H9 (cell line): ENCODE measurements around the gene CASP10. TPM values are rescaled to one million over a fixed set of nuclear protein-coding genes. Genes with fewer than 3 reads are reported as not detected.

ENCODE experiments used
- DNase-seq: peaks from one replicate; pipeline ENCODE4 v3.0.0-alpha.2; 2017
- H2AFZ ChIP-seq: one replicate; pipeline ENCODE4 v1.6.1; 2013; ENCODE audit warnings: mild to moderate bottlenecking, low read length, control low read depth, moderate library complexity
- H2AK5ac ChIP-seq: 2 replicates; pipeline ENCODE4 v1.6.1; 2013; ENCODE audit warnings: low read length, control low read depth, mixed read lengths; ENCODE audit not compliant: insufficient read length
- H2BK120ac ChIP-seq: one replicate; pipeline ENCODE4 v1.6.1; 2013; ENCODE audit warnings: low read depth, mild to moderate bottlenecking, low read length, control low read depth, inconsistent platforms; ENCODE audit not compliant: poor library complexity, severe bottlenecking
- H2BK12ac ChIP-seq: 2 replicates; pipeline ENCODE4 v1.6.1; 2013; ENCODE audit warnings: low read length, control low read depth, mixed read lengths, low read depth; ENCODE audit not compliant: insufficient read length
- H2BK15ac ChIP-seq: 2 replicates; pipeline ENCODE4 v1.6.1; 2013; ENCODE audit warnings: low read depth, low read length, control low read depth
- H2BK20ac ChIP-seq: one replicate; pipeline ENCODE4 v1.6.1; 2013; ENCODE audit warnings: low read depth, mild to moderate bottlenecking, low read length, control low read depth, inconsistent platforms; ENCODE audit not compliant: poor library complexity, severe bottlenecking
- H2BK5ac ChIP-seq: 2 replicates; pipeline ENCODE4 v1.6.1; 2013; ENCODE audit warnings: low read length, control low read depth, mixed read lengths; ENCODE audit not compliant: insufficient read length
- H3K14ac ChIP-seq: 2 replicates; pipeline ENCODE4 v1.6.1; 2013; ENCODE audit warnings: low read length, control low read depth; ENCODE audit not compliant: insufficient read depth
- H3K18ac ChIP-seq: 2 replicates; pipeline ENCODE4 v1.6.1; 2013; ENCODE audit warnings: low read depth, mild to moderate bottlenecking, mixed read lengths, low read length, control low read depth; ENCODE audit not compliant: insufficient read length
- H3K23ac ChIP-seq: 2 replicates; pipeline ENCODE4 v1.6.1; 2013; ENCODE audit warnings: low read length, control low read depth, mixed read lengths, low read depth; ENCODE audit not compliant: insufficient read length
- H3K23me2 ChIP-seq: 2 replicates; pipeline ENCODE4 v1.6.1; 2013; ENCODE audit warnings: low read depth, mild to moderate bottlenecking, mixed read lengths, low read length, control low read depth; ENCODE audit not compliant: insufficient read length, poor library complexity, severe bottlenecking
- H3K27ac ChIP-seq: 2 replicates; pipeline ENCODE4 v1.5.1; 2013; ENCODE audit warnings: low read length, control low read depth, mixed read lengths, low read depth; ENCODE audit not compliant: insufficient read length
- H3K27me3 ChIP-seq: 2 replicates; pipeline ENCODE4 v1.6.1; 2013; ENCODE audit warnings: low read length, control low read depth, inconsistent platforms; ENCODE audit not compliant: insufficient read depth
- H3K4ac ChIP-seq: 2 replicates; pipeline ENCODE4 v1.6.1; 2013; ENCODE audit warnings: low read depth, mild to moderate bottlenecking, control low read depth, inconsistent platforms, low read length, moderate library complexity
- H3K4me1 ChIP-seq: 2 replicates; pipeline ENCODE4 v1.6.1; 2013; ENCODE audit warnings: low read length, control low read depth, inconsistent platforms; ENCODE audit not compliant: insufficient read depth
- H3K4me2 ChIP-seq: 2 replicates; pipeline ENCODE4 v1.6.1; 2013; ENCODE audit warnings: low read length, control low read depth, mixed read lengths; ENCODE audit not compliant: insufficient read length, insufficient read depth
- H3K56ac ChIP-seq: 2 replicates; pipeline ENCODE4 v1.6.1; 2013; ENCODE audit warnings: low read depth, mild to moderate bottlenecking, mixed read lengths, low read length, control low read depth; ENCODE audit not compliant: insufficient read length
- H3K79me1 ChIP-seq: 2 replicates; pipeline ENCODE4 v1.6.1; 2013; ENCODE audit warnings: low read depth, mild to moderate bottlenecking, moderate library complexity, low read length, control low read depth, inconsistent platforms; ENCODE audit not compliant: insufficient read depth, poor library complexity, severe bottlenecking
- H3K79me2 ChIP-seq: 2 replicates; pipeline ENCODE4 v1.6.1; 2013; ENCODE audit warnings: low read length, control low read depth, inconsistent platforms; ENCODE audit not compliant: insufficient read depth
- H3K9ac ChIP-seq: 2 replicates; pipeline ENCODE4 v1.6.1; 2013; ENCODE audit warnings: low read length, control low read depth, mixed read lengths; ENCODE audit not compliant: insufficient read length; ENCODE audit errors: extremely low read depth
- H3K9me3 ChIP-seq: one replicate; pipeline ENCODE4 v1.6.1; 2013; ENCODE audit warnings: low read depth, low read length, inconsistent platforms; ENCODE audit not compliant: control insufficient read depth
- H3T11ph ChIP-seq: one replicate; pipeline ENCODE4 v1.6.1; 2013; ENCODE audit warnings: mild to moderate bottlenecking, low read length, control low read depth, inconsistent platforms
- H4K20me1 ChIP-seq: one replicate; pipeline ENCODE4 v1.6.1; 2013; ENCODE audit not compliant: control insufficient read depth, insufficient read length, insufficient read depth
- H4K5ac ChIP-seq: 2 replicates; pipeline ENCODE4 v1.6.1; 2013; ENCODE audit warnings: low read depth, mild to moderate bottlenecking, mixed read lengths, low read length, control low read depth; ENCODE audit not compliant: insufficient read length
- H4K8ac ChIP-seq: replicated peaks from 2 replicates; pipeline ENCODE4 v1.6.1; 2013; ENCODE audit warnings: low read length, control low read depth, mixed read lengths, low read depth; ENCODE audit not compliant: insufficient read length
- H4K91ac ChIP-seq: 2 replicates; pipeline ENCODE4 v1.6.1; 2013; ENCODE audit warnings: low read depth, mild to moderate bottlenecking, moderate library complexity, mixed read lengths, low read length, control low read depth; ENCODE audit not compliant: insufficient read length
- H3K27ac Mint-ChIP-seq, 3 experiments: 2 replicates in 2 of 3; 3 replicates in 1 of 3; pipeline ENCODE4 v1.8.0; 2020 to 2021; ENCODE audit warnings: mixed read lengths in 3 of 3, mild to moderate bottlenecking in 1 of 3, moderate library complexity in 1 of 3
- H3K27me3 Mint-ChIP-seq: 2 replicates; pipeline ENCODE4 v1.8.0; 2021; ENCODE audit warnings: low read depth, mild to moderate bottlenecking, moderate library complexity, mixed read lengths
- H3K36me3 Mint-ChIP-seq, 3 experiments: 2 replicates in 2 of 3; 3 replicates in 1 of 3; pipeline ENCODE4 v1.8.0; 2020 to 2021; ENCODE audit warnings: low read depth in 3 of 3, mixed read lengths in 3 of 3; ENCODE audit not compliant: insufficient read depth in 1 of 3
- H3K4me1 Mint-ChIP-seq, 2 experiments: 2 replicates each; pipeline ENCODE4 v1.8.0; 2020; ENCODE audit warnings: mixed read lengths in 2 of 2
- H3K4me3 Mint-ChIP-seq, 2 experiments: 2 replicates in 1 of 2; 3 replicates in 1 of 2; pipeline ENCODE4 v1.8.0; 2020 to 2021; ENCODE audit warnings: mild to moderate bottlenecking in 2 of 2, mixed read lengths in 2 of 2, moderate library complexity in 1 of 2
- H3K9me3 Mint-ChIP-seq, 2 experiments: 2 replicates in 1 of 2; 3 replicates in 1 of 2; pipeline ENCODE4 v1.8.0; 2020; ENCODE audit warnings: mild to moderate bottlenecking in 2 of 2, mixed read lengths in 2 of 2, moderate library complexity in 1 of 2
- WGBS: extraction: QIAGEN DNeasy Blood & Tissue Kit; methylation state at CpG from one replicate; pipeline ENCODE4 v1.1.7; 2013; ENCODE audit warnings: missing lambda C conversion rate, low lambda C conversion rate, mixed read lengths; ENCODE audit not compliant: insufficient read length; ENCODE audit errors: extremely low coverage; 5-methylcytosine and 5-hydroxymethylcytosine counted together
- total RNA-seq: library from RNA; stranded (reverse); gene quantifications from 2 replicates; pipeline ENCODE4 v1.2.1, GENCODE V29; 2021
- TF ChIP-seq, protein P1 (sequence below): fragments of 200-600 bp; sonication (generic); conservative IDR thresholded peaks from 3 replicates; pipeline ENCODE4 v1.8.0; 2021; ENCODE audit warnings: antibody characterized with exemption, mild to moderate bottlenecking

The CASP10 gene
- total RNA-seq, 1 experiment from 2014 or later = 2.7 TPM

DNA sequence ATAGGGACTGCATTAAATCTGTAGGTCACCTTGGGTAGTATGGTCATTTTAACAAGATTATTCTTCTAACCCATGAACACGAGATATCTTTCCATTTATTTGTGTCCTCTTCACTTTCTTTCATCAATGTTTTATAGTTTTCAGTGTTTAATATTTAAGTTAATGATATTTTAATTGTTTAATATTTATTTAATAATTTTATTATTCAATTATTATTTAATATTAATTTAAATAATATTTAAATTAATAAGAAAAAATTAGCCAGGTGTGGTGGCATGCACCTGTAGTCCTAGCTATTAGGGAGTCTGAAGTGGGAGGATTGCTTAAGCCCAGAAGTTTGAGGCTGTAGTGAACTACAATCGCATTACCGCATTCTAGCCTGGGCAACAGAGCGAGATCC is 33.0 kb downstream of the CASP10 start:
- no peak overlapping the region for H3T11ph ChIP-seq
- H2AFZ ChIP-seq = no peak overlapping the region
- Mint-ChIP-seq H3K9me3 (peaks cover 0 to 5% of the 10 kb centered on the region in 2 experiments; a peak in 1 of 5 replicates), H3K27me3 (no peaks in the 10 kb centered on the region), H3K4me1 (peaks cover 17 to 19% of the 10 kb centered on the region in 2 experiments), H3K4me3 (no peak overlapping the region), H3K27ac (no peak overlapping the region), H3K36me3 (peaks cover 0 to 6% (median 0%) of the 10 kb centered on the region in 3 experiments; a peak in 2 of 7 replicates)
- no peak overlapping the region for H3K56ac ChIP-seq
- H4K5ac ChIP-seq = no peak overlapping the region
- no peak overlapping the region for H3K9ac ChIP-seq
- no peak overlapping the region for H3K27ac ChIP-seq
- no peak overlapping the region for H4K91ac ChIP-seq
- H2BK12ac ChIP-seq = no peak overlapping the region
- H3K14ac ChIP-seq = no peak overlapping the region
- WGBS = no CpG with 5 or more reads among the region's 4 CpGs
- no peaks in the 10 kb centered on the region for H3K9me3 ChIP-seq
- no peak overlapping the region for H4K8ac ChIP-seq
- no peak overlapping the region for H3K23ac ChIP-seq
- no peak overlapping the region for H3K4me2 ChIP-seq
- H3K23me2 ChIP-seq = no peaks in the 10 kb centered on the region
- H2BK15ac ChIP-seq = no peak overlapping the region
- peaks cover 6% of the 10 kb centered on the region; the same call in 1 of the 2 replicates for H3K4me1 ChIP-seq
- no peak overlapping the region for H2BK120ac ChIP-seq
- no peaks in the 10 kb centered on the region for H4K20me1 ChIP-seq
- H2BK5ac ChIP-seq = no peak overlapping the region
- DNase-seq = no peak
- H3K4ac ChIP-seq = no peak overlapping the region
- H3K79me1 ChIP-seq = no peaks in the 10 kb centered on the region
- TF ChIP-seq, protein P1, sequence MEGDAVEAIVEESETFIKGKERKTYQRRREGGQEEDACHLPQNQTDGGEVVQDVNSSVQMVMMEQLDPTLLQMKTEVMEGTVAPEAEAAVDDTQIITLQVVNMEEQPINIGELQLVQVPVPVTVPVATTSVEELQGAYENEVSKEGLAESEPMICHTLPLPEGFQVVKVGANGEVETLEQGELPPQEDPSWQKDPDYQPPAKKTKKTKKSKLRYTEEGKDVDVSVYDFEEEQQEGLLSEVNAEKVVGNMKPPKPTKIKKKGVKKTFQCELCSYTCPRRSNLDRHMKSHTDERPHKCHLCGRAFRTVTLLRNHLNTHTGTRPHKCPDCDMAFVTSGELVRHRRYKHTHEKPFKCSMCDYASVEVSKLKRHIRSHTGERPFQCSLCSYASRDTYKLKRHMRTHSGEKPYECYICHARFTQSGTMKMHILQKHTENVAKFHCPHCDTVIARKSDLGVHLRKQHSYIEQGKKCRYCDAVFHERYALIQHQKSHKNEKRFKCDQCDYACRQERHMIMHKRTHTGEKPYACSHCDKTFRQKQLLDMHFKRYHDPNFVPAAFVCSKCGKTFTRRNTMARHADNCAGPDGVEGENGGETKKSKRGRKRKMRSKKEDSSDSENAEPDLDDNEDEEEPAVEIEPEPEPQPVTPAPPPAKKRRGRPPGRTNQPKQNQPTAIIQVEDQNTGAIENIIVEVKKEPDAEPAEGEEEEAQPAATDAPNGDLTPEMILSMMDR = no peak
- H3K79me2 ChIP-seq = no peaks in the 10 kb centered on the region
- no peak overlapping the region for H2AK5ac ChIP-seq
- H3K18ac ChIP-seq = no peak overlapping the region
- H3K27me3 ChIP-seq = no peaks in the 10 kb centered on the region
- H2BK20ac ChIP-seq = no peak overlapping the region
